Right ventricle myocardium inferior (tissue), 1 donor: ENCODE data around the gene ZFYVE19. TPM values are rescaled to one million over a fixed set of nuclear protein-coding genes. Genes with fewer than 3 reads are reported as not detected.

ENCODE experiments used
- ATAC-seq: fragments of 200-7000 bp; cut with Tn5 transposase; one replicate; pipeline ENCODE4 v1.9.1; 2020; ENCODE audit warnings: mild to moderate bottlenecking, moderate library complexity
- DNase-seq: peaks from one replicate; pipeline ENCODE4 v3.0.0; 2021; ENCODE audit errors: missing footprints
- intact Hi-C: fragments of 100-400 bp; cut with DNase I; formaldehyde crosslinking; loops from one replicate; pipeline ENCODE4 v1.11.0; 2022
- long read RNA-seq: library from polyadenylated mRNA; unstranded; transcript quantifications from one replicate; pipeline ENCODE4 v2.0.0, GENCODE V29; 2021
- total RNA-seq: library from RNA; stranded (reverse); fragmentation: NEBNext Ultra II Directional; extraction: Animal tissue kit (Norgen Biotek cat#: 25700); gene quantifications from one replicate; pipeline ENCODE4 v1.2.1, GENCODE V29; 2021
- donor health status: DM: no; HTN: yes; CAD: no; lungs with severe emphysema.

Gene ZFYVE19
- total RNA-seq: 27.6 TPM
- long read RNA-seq, transcript ZFYVE19-203 (11 exons, 2,775 nt): major isoform, 13 of 25 reads
- long read RNA-seq, partial matches to known transcripts: 4 of 25 reads
- long read RNA-seq, other reads (novel, unspliced or antisense): 6 of 25 reads

GRCh38 chr15:40807028-40807887 is at the start of gene ZFYVE19, which contains the start of gene DNAJC17:
ZFYVE19 (plus strand) TSS chr15:40807089; CDS start chr15:40807590, 501 bp downstream.
DNAJC17 (minus strand) TSS chr15:40807473; CDS start chr15:40807446, 27 bp downstream.
- intact Hi-C loops: loop anchor here (1.0 kb wide), 1 partner anchor 52 kb away; the partner anchor contains the start of gene RMDN3
- ATAC-seq: peak; percentile 99
- peak; percentile 99 for DNase-seq

- intact Hi-C loops: loop anchor here (10.0 kb wide), 1 partner anchor 245 kb away; no protein-coding TSS in a partner anchor
- DNase-seq (no peak), ATAC-seq (no peak)
Measured at GRCh38 chr15:40759961-40760360, 46.9 kb upstream of the ZFYVE19 start.

GRCh38 chr15:40762919-40763800 is 43.7 kb upstream of the ZFYVE19 start:
- ATAC-seq (peak; percentile 20), DNase-seq (peak; percentile 85)
- intact Hi-C loops: no loop called here

DNA sequence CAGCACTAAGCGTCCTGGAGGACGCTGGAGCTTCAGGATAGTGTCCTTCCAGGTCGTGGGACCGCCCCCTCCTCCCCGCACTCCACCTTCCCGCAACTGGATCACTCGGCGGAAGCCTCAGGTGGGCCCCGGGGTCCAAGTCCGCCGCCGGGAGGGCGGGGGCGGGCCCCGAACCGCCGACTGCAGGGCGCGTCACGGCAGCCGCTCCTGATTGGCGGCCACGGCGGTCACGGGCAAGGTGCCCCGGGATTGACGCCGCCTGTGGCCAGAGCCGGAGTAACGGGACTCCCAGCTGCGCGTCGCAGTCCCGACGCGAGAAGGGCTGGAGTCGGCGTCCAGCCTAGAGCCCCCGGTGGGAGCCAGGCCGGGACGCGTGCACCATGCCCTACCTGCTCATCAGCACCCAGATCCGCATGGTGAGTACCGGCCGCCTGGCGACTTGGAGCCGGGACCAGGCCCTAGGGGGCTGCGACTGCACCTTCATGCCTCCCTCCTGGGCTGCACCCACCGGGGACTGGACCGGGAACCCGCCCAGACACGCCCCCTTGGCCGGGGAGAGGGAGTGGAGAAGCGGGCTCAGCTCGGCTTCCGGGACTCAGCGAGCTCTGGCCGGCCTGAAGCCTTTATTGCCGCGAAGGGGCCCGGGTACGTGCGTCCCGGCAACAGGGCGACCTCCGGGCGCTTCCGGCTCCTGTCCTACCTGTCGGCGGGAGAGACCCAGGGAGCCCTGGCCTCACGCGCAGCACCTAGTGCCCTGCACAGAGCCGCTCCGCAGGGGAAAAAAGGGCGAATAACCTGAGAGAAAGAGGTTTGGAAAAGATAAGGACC is 42.9 kb upstream of the ZFYVE19 start, which contains the start of gene GCHFR:
Gene GCHFR (plus strand): TSS at position 268 of the 828 bp plus-strand sequence. CDS start 113 bp downstream, at position 381.
- ATAC-seq (peak; percentile 84), DNase-seq (peak; percentile 86)
- intact Hi-C loops: no loop called here

DNA sequence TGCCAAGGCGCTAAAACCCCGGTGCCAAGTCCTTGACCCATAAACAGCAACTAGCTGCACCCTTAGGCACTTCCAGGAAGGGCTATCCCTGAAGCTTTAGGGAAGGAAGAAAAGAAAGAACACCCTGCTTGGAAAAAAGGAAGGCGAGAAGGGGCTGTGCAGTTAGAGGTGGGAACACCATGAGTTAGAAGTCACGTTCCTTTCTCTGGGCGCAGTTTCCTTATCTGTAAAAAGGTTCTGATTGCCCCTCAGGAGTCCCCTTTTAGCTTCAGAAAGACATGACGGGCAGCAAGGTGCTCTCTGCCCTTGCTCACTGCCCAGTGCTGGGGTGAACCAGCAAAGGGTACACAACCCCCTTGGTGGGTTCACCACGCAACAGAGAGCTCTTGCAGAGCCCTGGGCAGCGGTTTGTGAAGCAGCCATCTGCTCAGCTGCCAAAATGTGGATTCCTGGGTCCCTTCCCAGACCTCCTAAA is 42.2 kb upstream of the ZFYVE19 start:
- intact Hi-C loops: no loop called here
- DNase-seq (no peak), ATAC-seq (peak; percentile 4)

DNA sequence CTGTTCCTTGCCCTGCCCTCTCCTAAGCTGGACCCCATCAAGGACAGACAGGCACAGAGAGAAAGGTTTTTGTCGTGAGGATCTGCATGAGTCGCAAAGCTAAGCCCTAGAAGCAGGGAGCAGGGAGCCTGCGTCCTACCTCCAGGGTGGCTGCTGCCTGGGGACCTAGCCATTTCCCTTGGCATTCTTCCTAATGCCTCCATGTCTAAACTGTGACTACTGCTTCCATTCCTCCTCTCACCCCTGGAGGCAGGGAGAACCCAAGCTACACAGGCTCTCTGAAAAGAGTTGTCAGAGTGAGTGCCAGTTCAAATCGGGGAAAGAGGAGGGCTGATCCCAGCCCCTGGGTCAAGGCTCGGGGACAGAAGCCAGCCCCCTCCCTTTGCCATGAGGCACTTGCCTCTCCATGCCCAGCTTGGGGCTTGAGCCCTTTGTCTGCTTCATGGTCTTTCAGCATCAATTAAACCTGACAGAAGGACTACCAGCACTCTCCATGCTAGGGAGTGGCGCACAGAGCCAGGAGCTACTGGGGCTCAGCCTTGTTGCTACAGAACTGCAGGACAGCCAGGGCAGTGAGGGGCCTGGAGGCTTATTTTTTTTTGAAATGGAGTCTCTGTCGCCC is 40.6 kb upstream of the ZFYVE19 start:
- no peak for DNase-seq
- intact Hi-C loops: no loop called here
- no peak for ATAC-seq

GRCh38 chr15:40766906-40767837 is 39.7 kb upstream of the ZFYVE19 start:
- ATAC-seq: no peak
- no peak for DNase-seq
- intact Hi-C loops: no loop called here

DNA sequence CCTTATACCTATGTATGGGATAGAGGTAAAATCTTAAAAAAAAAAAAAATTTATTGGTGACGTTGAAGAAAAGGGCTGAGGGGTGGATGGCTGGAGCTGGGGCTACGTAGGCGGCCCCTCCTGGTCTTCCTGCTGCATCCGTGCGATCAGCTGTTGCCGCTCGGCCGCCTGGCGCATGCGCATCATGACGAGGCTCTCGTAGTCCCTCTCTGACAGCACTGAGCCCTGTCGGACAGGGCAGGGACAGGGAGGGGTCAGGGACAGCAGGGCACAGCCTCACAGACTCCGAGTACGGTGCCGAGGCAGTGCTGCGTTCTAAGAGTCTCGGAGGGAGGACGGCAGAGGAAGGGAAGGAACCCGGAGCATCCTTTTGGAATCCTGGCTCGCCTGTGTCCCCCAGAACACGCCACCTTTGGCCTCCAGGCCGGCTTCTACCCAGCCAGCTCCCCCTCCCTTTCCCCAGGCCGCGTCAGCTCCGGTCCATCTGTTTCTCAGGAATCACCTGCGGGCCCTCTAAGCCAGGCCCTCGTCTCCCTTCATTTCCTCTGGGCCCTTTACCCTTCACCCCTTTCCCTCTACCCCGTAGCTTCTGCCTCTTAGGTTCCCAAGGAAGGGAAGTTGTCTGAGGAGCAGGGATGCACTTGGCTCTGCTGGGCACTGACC is 38.9 kb upstream of the ZFYVE19 start:
- DNase-seq (no peak), ATAC-seq (no peak)
- intact Hi-C loops: no loop called here

DNA sequence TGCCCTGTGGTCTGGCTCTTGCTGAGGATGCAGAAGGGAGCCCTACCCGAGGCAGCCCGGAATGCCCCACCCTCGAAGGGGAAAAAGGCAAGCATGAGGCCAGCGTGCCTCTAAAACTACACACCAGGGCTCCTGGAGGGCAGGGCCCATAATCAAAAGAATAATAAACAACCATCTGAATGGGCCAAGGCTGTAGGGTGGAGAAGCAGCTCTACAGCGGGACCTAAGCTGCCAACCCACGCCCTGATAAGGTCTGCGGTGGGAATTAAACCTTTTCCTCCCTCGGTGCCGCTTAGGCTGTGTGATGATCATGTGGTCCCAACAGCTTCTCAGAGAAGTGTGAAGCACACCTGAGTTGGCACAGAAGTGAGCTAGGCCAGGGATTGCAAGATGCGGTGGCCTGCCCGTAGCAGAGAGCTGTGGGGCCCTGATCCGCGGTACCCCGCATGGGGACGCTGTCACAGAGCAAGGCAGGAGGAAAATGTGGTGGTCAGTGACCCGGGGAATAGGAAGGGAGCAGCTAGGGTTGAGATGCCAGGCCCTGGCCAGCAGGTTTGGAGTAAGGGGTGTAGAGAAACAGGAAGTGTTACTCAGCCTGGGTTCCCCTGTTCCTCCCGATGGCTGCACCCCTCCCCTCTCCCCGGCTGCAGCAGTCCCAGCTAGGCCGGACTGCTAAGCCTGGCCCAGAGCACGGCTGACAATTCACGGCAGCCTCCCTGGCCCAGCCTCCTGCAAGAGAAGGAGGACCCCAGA is 38.2 kb upstream of the ZFYVE19 start:
- ATAC-seq (no peak), DNase-seq (no peak)
- intact Hi-C loops: no loop called here

GRCh38 chr15:40769274-40770146 is 37.4 kb upstream of the ZFYVE19 start, which contains the start of gene C15orf62:
C15orf62 (plus strand) TSS chr15:40769980; CDS start chr15:40770496, 516 bp downstream.
- intact Hi-C loops: no loop called here
- DNase-seq (no peak), ATAC-seq (no peak)

DNA sequence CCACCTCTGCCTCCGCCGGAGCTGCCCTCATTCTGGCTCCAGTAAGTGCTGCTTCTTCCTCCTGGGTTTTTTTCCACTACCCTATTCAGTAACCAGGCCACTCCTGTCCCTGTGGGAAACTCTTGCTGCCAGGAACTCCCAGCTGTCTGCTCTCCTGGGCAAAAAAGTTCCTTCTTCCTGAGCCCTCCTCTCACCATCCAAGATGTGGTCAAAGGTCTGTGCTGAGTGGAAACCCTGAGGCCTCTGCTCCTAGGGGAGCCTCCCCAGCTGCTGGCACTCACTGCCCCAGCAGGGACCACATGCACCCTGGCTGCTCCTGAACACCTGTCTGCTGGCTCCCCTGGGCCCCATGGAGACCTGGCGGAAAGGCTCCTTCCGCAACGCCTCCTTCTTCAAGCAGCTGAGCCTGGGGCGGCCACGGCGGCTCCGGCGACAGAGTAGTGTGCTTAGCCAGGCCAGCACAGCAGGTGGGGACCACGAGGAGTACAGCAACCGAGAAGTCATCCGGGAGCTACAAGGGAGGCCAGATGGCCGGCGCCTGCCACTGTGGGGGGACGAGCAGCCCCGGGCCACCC is 36.7 kb upstream of the ZFYVE19 start:
- ATAC-seq (no peak), DNase-seq (no peak)
- intact Hi-C loops: no loop called here

GRCh38 chr15:40771242-40771641 is 35.6 kb upstream of the ZFYVE19 start:
- DNase-seq: no peak
- intact Hi-C loops: no loop called here
- no peak for ATAC-seq

DNA sequence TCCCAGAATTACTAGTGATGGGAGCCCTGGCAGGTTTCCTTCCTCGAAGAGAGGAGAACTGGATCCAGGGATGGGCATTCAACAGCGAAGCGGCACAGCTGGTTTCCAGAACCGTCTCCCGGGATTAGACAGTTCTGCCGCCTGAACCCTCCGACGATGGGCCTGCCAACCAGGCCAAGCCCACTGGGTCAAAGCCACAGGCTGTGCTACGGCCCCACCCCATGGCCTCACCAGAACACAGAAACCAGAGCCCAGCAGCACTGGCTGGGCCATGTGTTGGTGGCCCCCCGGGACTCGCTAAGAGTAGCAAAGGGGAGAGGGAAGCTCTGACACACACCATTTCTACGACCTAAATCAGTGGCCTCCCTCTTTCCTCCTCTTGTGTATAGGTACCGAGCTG is 34.9 kb upstream of the ZFYVE19 start:
- intact Hi-C loops: no loop called here
- no peak for ATAC-seq
- no peak for DNase-seq

- ATAC-seq: no peak
- no peak for DNase-seq
- intact Hi-C loops: no loop called here
Measured at GRCh38 chr15:40773496-40773895, 33.4 kb upstream of the ZFYVE19 start.
